NCI-H345 (cell line): ENCODE data around the gene KDM6B.
A peak's percentile ranks its signal among the peaks of the same experiment; 100 is the strongest.

Source experiments
- DNase-seq: peaks from one replicate; lab custom pipeline; 2025; lab: John Stamatoyannopoulos, UW

Gene KDM6B

DNA sequence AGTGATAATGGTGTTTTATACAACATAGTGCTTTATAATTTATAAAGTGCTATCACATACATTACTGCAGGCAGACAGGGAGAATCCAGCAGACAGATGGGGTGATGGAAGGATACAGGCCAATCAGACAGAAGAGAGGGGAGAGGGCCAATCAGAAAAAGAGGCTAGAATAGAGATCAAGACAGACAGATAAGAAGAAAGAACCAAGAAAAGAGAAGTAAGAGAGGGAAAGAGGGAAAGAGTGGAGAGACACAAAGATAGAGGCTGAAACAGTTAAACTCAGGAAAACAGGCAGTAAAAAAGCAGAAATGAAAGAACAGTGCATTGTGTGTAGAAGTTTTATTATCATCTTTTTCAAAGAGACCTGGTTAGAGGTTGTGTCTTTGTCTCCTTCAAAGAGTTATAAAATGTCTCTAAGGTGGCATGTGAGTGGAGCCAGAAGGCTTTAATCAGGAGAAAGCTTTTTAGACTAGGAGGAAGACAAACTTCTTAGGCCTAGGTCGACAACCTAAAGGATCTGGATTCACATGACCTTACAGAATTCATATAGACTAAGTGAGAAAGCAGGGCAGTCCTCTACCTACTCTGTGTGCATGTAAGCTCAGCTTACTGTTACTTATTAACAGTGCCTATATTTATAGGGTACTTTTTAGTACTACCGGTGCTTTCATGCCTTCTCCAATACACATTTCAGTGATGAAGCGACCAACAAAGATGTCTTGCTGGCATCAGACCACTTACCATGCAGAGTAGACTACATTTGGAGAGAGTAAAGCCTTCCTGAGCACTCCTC is 46.3 kb downstream of the KDM6B start:
- DNase-seq: no peak

GRCh38 chr17:7881276-7882054 is 47.4 kb downstream of the KDM6B start:
- peak; percentile 17 for DNase-seq

DNA sequence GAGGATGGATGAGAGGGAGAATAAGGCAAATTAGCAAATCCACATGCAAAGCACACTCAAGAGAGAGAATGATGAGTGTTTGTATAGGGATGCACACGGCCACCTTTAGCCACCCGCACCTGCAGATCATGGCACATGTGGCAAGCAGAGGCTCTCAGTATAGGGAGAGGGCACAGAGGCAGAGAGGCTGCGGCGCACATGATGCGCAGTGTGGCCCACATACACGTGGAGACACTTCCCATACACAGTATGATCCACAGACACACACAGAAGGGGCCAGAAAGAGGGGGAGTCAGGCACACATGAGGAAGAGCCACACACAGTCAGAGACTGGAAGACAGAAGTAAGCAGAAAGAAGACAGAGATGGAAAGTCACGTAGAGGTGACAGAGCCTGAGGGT is 48.1 kb downstream of the KDM6B start:
- DNase-seq: peak; percentile 33

- DNase-seq: no peak
Measured at GRCh38 chr17:7882629-7883028, 48.6 kb downstream of the KDM6B start.
